ENCODE measurements around the gene NGEF. TPM values are rescaled to one million over a fixed set of nuclear protein-coding genes. Genes with fewer than 3 reads are reported as not detected.

The NGEF gene, protein sequence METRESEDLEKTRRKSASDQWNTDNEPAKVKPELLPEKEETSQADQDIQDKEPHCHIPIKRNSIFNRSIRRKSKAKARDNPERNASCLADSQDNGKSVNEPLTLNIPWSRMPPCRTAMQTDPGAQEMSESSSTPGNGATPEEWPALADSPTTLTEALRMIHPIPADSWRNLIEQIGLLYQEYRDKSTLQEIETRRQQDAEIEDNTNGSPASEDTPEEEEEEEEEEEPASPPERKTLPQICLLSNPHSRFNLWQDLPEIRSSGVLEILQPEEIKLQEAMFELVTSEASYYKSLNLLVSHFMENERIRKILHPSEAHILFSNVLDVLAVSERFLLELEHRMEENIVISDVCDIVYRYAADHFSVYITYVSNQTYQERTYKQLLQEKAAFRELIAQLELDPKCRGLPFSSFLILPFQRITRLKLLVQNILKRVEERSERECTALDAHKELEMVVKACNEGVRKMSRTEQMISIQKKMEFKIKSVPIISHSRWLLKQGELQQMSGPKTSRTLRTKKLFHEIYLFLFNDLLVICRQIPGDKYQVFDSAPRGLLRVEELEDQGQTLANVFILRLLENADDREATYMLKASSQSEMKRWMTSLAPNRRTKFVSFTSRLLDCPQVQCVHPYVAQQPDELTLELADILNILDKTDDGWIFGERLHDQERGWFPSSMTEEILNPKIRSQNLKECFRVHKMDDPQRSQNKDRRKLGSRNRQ
- not detected for polyA plus RNA-seq

DNA sequence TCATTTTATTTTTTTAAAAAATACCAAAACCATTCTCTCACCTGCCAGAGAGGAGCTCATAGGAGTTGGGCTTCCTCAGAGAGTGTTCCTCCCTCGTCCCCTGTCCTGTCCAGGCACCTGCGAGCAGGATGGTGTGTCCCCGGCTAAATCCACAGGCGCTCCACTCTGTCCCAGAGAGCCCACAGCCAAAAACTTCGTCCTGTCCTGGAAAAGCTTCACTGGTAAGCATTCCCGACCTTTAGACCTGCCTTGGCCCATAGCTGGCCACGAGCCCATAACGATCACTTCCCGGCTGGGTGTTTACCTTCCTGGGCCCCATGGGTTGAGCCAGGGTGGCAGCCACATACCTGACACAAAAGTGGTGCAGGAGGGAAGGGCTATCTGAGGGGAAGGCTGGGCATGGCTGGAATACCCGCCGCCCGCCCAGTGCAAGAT is at the start of gene NGEF:
TSS of gene NGEF (minus strand) at position 230 of the 435 bp plus-strand sequence. CDS start 38,366 bp downstream, outside the sequence.
- peaks cover 0 to 3% (median 3%) of the 10 kb centered on the region in 3 donors for H3K4me1 Mint-ChIP-seq
- peaks cover 0 to 4% (median 0%) of the 10 kb centered on the region in 3 donors for H3K9me3 Mint-ChIP-seq
- H3K4me3 Mint-ChIP-seq: no peak within 1 kb of the TSS
- H3K27me3 Mint-ChIP-seq: peaks cover 2% of the 10 kb centered on the region
- H3K36me3 Mint-ChIP-seq: peaks cover 3% of the 10 kb centered on the region
- H3K27ac Mint-ChIP-seq: peak within 1 kb of the TSS in 1 of 3 donors; percentile 37

DNA sequence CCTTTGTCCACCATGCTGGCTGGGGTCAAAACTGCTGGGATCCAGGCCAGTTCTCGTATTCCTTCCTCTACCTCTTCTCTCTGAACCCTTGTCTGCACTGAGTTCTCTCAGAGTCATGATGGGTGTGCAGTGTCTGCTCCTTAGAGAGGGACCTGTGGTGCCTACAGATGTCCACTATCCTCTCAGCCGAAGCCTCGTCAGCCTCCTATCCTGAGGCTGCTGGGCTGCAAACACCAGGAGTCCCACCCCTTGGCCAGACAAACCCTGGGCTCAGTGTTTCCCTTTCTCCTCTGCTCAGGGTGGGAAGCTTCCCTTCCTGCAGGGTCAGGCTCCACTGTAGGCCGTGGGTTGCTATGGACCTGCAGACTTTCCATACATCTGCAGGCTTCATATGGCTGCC is 49.4 kb upstream of the NGEF start:
- Mint-ChIP-seq H3K27me3 (no peaks in the 10 kb centered on the region), H3K36me3 (peaks cover 9% of the 10 kb centered on the region), H3K4me3 (peak overlapping the region; percentile 92 to 99 (median 97)), H3K9me3 (peaks cover 0 to 3% (median 0%) of the 10 kb centered on the region in 3 donors), H3K4me1 (peaks cover 30 to 36% (median 35%) of the 10 kb centered on the region in 3 donors), H3K27ac (peak overlapping the region; percentile 88 to 99 (median 96))

DNA sequence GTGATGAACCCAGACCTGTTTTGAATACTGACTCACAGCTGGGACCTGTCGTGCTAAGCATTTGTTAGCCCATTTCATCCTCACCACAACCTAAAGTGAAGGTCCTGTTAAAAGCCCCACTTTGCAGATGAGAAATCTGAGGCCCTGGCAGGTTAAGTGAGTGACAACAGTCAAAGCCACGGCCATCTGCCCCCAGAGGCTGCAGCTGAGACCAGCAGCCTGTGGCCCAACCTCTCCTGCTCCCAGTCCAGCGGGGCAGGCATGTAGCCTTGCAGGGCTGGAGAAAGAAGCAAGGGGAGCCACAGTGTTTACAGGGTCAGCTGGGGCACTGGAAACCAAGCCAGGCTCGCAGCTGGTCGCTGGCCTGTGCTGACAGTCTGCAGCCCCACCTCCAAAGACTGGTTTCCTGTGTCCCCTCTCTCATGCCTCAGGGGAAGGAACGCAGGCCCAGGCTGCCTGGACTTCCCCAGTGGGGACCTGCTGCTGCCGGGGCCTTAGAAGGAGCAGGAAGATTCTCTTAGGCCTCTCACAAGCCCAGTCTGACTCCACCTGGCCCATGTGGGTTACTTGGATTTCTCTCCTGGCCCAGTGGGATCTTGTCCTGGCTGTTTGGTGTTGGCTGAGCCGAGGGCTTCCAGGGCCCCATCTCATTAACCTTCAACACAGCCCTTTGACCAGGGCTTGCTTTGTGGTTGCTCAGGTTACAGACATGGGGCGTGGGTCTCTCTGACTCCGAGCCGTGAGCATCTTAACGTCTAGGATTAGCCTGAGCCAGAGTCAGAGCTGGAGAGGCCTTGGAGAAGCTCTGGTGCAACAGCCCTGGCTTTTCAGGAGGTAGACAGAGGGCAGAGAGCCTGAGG is 48.8 kb upstream of the NGEF start:
- Mint-ChIP-seq H3K36me3 (peaks cover 5% of the 10 kb centered on the region), H3K4me3 (peak overlapping the region; percentile 92 to 99 (median 97)), H3K4me1 (peaks cover 24 to 30% (median 29%) of the 10 kb centered on the region in 3 donors), H3K27ac (peak overlapping the region; percentile 96 to 99 (median 97)), H3K27me3 (no peaks in the 10 kb centered on the region), H3K9me3 (peaks cover 0 to 3% (median 0%) of the 10 kb centered on the region in 3 donors)

DNA sequence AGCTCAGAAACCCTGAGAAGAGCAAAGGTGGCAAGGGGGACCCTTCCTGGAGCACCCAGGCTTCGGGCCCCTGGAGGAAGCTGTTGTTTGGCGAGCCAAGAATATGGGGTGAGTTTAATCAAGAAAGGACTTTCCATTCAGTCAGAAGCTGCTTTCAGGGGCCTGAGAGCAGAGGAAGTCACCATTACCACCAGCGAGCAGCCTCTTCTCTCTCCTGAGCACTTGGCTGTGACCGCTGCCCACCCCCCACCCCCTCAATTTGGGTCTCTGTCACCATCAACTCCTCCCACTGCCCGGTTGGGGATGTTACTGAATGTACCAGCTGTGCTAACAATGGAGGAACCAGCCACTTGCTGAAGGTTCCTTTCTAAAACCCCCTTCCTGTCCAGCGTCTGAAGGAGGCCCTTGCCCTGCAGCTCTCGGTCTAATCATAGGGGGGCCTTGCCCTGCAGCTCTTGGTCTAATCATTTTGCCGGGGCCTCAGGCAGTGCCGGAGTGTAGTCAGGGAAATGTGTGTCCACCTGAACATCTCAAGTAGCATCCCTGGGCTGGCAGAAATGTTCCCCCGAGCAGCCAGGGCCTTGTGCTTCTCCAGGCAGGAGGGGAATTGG is 48.0 kb upstream of the NGEF start:
- peak overlapping the region; percentile 92 to 99 (median 97) for H3K4me3 Mint-ChIP-seq
- peak overlapping the region; percentile 96 to 99 (median 97) for H3K27ac Mint-ChIP-seq
- H3K27me3 Mint-ChIP-seq: no peaks in the 10 kb centered on the region
- peaks cover 5% of the 10 kb centered on the region for H3K36me3 Mint-ChIP-seq
- H3K9me3 Mint-ChIP-seq: peaks cover 0 to 3% (median 0%) of the 10 kb centered on the region in 3 donors
- peaks cover 23 to 28% (median 27%) of the 10 kb centered on the region in 3 donors for H3K4me1 Mint-ChIP-seq

DNA sequence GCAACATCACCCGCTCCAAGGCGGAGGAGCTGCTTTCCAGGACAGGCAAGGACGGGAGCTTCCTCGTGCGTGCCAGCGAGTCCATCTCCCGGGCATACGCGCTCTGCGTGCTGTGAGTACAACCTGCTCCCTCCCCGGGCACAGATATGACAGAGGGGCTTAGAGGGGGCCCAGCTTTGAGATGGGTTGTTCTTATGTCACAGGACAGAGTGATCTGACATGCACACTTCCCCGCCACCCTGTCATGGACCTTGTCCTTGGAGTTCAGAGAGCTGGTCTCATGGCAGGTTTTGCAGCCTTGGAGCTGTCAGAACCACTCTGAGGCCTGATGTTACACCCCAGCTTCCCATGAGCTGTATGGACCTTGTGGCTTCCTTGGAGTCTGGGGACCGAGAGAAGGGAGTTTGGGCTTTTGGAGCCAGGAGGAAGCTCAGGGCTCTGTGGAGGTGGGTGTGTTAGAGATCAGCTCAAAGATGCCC is 47.5 kb upstream of the NGEF start:
- Mint-ChIP-seq H3K4me3 (peak overlapping the region; percentile 92 to 99 (median 97)), H3K4me1 (peaks cover 23 to 28% (median 27%) of the 10 kb centered on the region in 3 donors), H3K27ac (peak overlapping the region; percentile 96 to 99 (median 97)), H3K27me3 (no peaks in the 10 kb centered on the region), H3K9me3 (peaks cover 0 to 3% (median 0%) of the 10 kb centered on the region in 3 donors), H3K36me3 (peaks cover 4% of the 10 kb centered on the region)

DNA sequence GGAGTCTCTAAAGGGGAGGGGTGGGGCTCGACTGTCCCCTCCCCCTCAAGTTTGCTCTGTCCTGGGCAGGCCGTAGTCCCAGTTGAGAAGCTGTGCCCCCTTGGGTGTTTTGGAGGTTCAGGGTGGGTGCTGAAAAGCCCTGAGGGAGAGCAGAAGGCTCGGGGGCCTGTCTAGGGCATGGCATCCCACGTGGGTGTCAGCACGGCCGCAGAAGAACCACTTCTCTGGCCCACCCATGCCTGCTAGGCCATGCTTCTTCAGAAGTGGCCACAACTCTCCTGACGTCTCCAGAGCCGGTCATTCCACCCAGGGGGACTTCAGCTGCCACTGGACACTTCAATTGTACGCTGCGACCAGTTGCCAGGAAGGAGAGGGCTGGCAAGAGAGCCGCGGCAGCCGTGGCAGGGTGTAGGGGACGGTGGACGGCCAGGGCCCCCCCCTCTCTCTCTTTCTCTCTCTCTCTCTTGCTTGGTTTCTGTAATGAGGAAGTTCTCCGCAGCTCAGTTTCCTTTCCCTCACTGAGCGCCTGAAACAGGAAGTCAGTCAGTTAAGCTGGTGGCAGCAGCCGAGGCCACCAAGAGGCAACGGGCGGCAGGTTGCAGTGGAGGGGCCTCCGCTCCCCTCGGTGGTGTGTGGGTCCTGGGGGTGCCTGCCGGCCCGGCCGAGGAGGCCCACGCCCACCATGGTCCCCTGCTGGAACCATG is 46.9 kb upstream of the NGEF start, which contains the start of gene INPP5D:
TSS of gene INPP5D (plus strand) at position 546 of the 704 bp plus-strand sequence. CDS start at position 683, 137 bp downstream.
- peaks cover 22 to 23% (median 22%) of the 10 kb centered on the region in 3 donors for H3K4me1 Mint-ChIP-seq

DNA sequence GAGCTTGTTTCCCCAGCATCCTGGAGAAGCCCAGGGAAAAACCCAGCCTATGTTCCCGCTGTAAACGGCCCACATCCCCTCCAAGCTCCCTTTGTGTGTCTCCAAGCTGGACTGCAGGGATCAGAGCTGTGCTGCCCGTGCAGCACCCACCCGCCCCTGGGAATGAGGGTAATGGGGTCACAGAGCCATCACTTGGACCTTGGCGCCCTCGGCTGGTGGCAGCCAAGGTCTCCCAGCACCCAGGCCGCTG is 46.4 kb upstream of the NGEF start:
- Mint-ChIP-seq H3K27ac (peak overlapping the region; percentile 96 to 99 (median 97)), H3K4me1 (peaks cover 17 to 19% (median 18%) of the 10 kb centered on the region in 3 donors), H3K36me3 (peaks cover 2% of the 10 kb centered on the region), H3K4me3 (peak overlapping the region; percentile 92 to 99 (median 97)), H3K9me3 (peaks cover 0 to 3% (median 0%) of the 10 kb centered on the region in 3 donors), H3K27me3 (no peaks in the 10 kb centered on the region)

More for the DNA sequence above, 46.9 kb upstream of the NGEF start, which contains the start of gene INPP5D:
- Mint-ChIP-seq H3K4me3 (peak within 1 kb of the TSS; percentile 92 to 99 (median 97)), H3K9me3 (peaks cover 0 to 3% (median 0%) of the 10 kb centered on the region in 3 donors), H3K36me3 (peaks cover 4% of the 10 kb centered on the region), H3K27ac (peak within 1 kb of the TSS; percentile 96 to 99 (median 97)), H3K27me3 (no peaks in the 10 kb centered on the region)

DNA sequence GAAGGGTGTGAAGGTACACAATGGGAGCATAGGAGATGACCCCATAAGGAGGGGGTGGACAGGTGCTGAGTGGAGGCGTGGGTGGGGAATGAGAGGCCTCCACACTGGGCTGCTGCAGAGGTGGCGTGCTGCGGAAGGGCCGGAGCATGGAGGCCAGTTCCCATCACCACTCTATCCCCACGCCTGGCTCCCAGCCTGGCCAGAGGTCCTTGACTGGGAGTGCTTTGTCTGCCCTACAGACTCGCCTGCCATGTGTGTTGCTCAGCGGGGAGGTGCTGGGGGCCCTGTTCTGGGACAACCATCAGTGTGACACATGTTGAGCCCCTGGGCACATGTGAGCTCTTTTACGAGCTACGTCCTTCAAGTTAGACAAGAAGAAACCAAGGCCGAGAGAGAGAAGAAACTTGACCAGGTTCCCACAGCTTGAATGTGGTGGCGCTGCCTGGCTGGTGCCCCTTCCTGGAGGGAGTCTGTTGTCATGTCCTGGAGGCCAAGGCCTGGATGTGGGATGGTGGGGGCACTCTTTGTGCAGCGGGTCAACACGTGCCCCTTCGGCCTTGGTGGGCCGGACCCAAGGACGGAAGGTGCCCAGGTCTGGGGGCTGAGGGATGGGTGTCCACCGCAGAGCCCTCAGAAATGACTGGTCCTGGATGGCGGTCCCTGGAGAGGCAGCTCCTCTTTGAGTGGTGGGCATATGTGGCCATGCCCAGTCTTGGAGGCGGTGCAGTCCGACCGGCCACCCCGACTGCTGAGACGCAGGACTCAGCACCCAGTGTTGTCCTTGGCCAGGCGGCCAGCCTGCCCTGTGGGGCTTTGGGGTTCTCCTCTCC is 45.9 kb upstream of the NGEF start:
- Mint-ChIP-seq H3K4me1 (peaks cover 19% of the 10 kb centered on the region in 3 donors), H3K36me3 (no peaks in the 10 kb centered on the region), H3K9me3 (peaks cover 0 to 3% (median 0%) of the 10 kb centered on the region in 3 donors), H3K27me3 (no peaks in the 10 kb centered on the region), H3K4me3 (peak overlapping the region; percentile 50 to 99 (median 62)), H3K27ac (peak overlapping the region; percentile 68 to 99 (median 97))

DNA sequence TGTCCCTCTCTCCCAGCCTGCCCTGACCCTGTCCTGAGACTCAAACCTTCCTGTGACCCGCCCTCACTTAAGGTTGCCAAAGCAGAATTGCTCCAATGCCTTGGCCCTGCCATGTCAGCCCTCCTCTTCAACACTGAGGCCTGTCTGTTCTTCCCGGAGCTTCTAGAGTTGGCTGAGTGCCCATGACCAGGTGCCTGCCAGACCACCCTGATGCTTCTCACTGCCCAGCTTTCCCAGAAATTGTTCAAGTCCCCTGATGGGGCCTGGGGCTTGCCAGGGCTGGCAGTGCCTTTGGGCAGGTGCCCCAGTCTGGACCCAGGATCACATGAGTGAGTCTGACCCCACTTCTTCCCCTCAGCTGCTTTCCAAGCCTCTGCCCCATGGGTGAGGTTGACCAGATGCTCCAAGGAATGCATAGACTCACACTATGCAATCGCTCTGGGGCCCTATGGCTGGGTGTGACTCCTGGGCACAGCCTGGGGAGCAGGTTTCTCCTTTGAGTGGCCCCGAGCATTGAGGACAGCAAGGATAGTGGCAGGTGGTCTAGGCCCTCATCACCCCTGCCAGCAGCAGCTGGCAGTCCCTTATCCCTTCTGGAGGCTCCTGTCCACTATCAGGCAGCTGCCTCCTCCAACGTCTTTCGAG is 44.0 kb upstream of the NGEF start:
- H3K4me3 Mint-ChIP-seq: peak overlapping the region in 1 of 4 donors; percentile 40
- peaks cover 12 to 18% (median 17%) of the 10 kb centered on the region in 3 donors for H3K4me1 Mint-ChIP-seq
- H3K27me3 Mint-ChIP-seq: no peaks in the 10 kb centered on the region
- peak overlapping the region in 2 of 3 donors; percentile 13 to 68 for H3K27ac Mint-ChIP-seq
- peaks cover 0 to 3% (median 0%) of the 10 kb centered on the region in 3 donors for H3K9me3 Mint-ChIP-seq
- no peaks in the 10 kb centered on the region for H3K36me3 Mint-ChIP-seq

DNA sequence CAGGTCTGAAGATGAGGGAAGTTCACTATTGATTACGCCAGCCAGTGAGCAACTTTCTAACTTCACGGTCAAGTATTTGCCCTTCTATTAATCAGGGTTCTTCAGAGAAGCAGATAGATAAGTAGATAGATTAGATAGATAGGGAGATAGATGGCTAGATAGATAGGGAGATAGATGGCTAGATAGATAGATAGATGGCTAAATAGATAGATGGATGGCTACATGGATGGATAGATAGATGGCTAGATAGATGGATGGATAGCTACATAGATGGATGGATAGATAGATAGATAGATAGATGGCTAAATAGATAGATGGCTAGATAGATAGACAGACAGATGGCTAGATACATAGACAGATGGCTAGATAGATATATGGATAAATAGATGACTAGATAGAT is 42.3 kb upstream of the NGEF start:
- peaks cover 2% of the 10 kb centered on the region for H3K36me3 Mint-ChIP-seq
- peak overlapping the region in 1 of 3 donors; percentile 13 for H3K27ac Mint-ChIP-seq
- H3K27me3 Mint-ChIP-seq: no peaks in the 10 kb centered on the region
- H3K9me3 Mint-ChIP-seq: peaks cover 0 to 3% (median 0%) of the 10 kb centered on the region in 3 donors
- H3K4me1 Mint-ChIP-seq: peaks cover 12 to 18% (median 17%) of the 10 kb centered on the region in 3 donors
- H3K4me3 Mint-ChIP-seq: peak overlapping the region in 1 of 4 donors; percentile 40

DNA sequence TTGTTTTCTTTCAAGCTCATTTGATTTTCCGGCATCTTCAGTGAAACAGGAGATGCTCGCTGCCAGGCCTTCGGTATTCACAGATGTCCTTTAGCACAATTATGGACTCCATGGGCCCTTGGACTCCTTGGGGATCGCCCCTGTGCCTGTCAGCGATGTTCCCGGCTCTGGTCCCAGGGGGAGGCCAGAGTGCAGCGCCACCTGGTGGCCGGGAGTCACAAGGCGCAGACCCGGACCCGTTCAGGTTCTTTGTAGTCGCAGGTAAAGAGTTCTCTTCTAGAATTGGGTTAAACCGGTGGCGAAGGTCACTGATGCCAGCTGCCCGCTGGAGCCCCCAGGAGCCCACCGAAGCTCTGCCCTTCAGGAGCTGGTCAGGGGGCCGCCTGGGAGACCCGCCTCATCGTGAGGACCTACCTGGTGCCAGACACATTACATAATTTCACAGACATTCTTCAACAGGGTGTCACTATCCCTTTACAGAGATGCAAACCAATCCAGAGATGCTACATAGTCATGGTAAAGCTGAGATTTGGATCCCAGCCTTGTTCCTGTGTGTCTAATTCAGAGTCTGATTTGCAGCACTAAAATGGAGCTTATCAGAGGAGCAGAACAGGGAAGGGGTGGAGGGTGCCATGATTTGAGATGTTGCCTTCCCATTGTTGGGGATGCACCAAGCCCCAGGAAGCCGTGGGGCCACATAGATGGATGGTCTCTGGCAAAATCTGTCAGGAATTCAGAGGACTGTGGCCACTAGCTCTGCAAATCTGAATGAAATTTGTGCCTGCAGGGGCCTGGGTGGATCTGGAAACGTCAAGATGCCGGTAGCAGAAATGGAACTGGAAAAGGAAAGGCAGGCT is 41.1 kb upstream of the NGEF start:
- Mint-ChIP-seq H3K4me3 (peak overlapping the region in 1 of 4 donors; percentile 70), H3K4me1 (peaks cover 6 to 19% (median 16%) of the 10 kb centered on the region in 3 donors), H3K27ac (peak overlapping the region; percentile 53 to 82 (median 60)), H3K27me3 (no peaks in the 10 kb centered on the region), H3K9me3 (no peaks in the 10 kb centered on the region), H3K36me3 (peaks cover 2% of the 10 kb centered on the region)

All from IgD-negative memory B cell (primary cell).